ENCODE results near the gene SPATA18. TPM values are rescaled to one million over a fixed set of nuclear protein-coding genes. Genes with fewer than 3 reads are reported as not detected.
"Not testable (repeated sequence)": the region's sequence is repeated elsewhere in the genome, so short reads cannot be mapped to it uniquely, and the experiment has no call there.

SPATA18 gene
- total RNA-seq, 1 donor from 2014 or later, result 3.1 TPM

DNA sequence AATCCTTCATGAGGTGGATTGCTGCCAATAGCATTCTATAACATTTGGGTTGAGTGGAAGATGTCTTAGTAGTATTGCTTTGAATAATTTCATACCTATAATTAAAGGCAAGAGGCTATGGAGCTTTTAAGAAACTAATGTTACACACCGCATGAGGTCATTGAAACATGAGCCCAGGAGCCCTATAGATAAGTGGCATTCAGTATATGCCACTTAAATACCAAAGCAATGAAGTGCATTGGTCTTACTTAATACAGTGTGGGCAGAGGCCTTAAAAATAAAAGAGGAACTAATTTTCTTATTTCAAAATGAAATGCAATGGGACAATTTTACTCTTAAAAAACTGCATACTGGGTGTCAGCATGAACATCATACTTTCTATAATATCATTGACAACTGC, 47.5 kb downstream of the SPATA18 start:
- intact Hi-C loops (cut with DNase I), result no loop called here
- DNase-seq (ENCODE audit: missing footprints), result no peak
- no peak for ATAC-seq

DNA sequence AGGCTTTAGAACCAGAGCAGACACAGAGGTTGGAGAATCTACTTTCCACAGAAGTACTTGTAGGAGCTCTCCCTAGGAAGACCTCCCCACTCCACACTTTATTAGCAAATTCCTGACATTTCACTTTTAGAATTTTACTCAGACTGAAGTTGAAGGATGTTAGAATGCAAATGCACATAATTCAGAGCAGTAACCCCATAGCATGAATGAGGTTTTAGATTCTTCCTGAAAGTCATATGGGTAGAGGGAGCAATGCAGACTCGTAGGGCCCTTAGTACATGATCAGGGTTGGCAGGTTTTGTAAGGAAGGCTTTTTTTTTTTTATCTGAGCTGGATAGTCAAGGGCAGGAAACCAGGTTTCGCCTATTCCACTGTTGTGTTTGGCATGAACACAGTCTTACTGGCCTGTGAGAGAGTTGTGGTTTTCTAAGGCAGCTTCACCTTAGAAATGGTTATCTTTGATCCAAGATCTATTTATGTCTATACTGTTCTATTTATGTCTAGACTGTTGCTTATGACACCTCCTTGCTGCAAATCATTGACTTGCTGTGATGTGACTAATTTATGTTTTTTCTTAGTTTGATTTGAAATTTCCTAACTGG, 48.9 kb downstream of the SPATA18 start:
- ATAC-seq (no peak), DNase-seq (ENCODE audit: missing footprints) (no peak)
- intact Hi-C loops (cut with DNase I), result no loop called here

- intact Hi-C loops (cut with DNase I), result no loop called here
- DNase-seq (ENCODE audit: missing footprints), result no peak
- no peak for ATAC-seq
Observed at GRCh38 chr4:52102587-52102986, 51.5 kb downstream of the SPATA18 start.

DNA sequence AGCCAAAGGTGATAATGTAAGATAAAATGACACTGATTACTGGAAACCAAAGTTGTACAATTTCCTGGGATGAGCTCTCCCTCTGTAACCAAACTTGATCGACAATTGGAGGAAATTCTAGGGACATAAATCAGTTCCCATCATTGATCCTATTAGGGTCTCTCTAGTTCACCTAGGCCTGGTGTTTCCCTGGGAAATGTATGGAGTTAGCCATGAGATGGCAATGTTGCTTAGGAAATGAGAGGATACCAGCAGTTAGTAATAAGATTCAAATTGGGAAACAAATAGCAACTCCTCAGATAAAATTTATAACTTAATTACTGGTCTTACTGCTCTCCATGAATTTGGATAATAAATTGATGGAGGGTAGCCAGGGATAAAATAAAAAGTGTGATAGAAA, 52.2 kb downstream of the SPATA18 start:
- intact Hi-C loops (cut with DNase I), result no loop called here
- DNase-seq (ENCODE audit: missing footprints) (no peak), ATAC-seq (no peak)

DNA sequence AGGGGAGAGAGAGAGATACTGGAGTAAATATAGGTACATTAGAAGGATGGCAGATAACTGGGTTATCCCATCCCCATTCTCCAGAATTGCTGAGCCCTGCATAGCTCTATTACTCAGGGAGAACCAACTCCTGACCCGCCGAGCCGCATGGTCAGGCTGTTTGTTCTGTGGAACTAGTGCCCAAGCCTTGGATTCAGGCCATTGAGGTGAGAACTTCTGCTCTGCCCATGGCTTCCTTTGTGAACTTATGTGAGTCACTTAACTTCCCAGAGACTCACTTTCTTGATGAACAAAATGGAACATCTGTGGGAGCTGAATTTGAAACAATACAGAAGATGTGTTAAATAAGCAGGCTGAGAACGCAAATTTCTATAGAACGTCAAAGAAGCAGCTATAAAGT, 54.2 kb downstream of the SPATA18 start:
- DNase-seq (ENCODE audit: missing footprints), result no peak
- intact Hi-C loops (cut with DNase I), result no loop called here
- no peak for ATAC-seq

DNA sequence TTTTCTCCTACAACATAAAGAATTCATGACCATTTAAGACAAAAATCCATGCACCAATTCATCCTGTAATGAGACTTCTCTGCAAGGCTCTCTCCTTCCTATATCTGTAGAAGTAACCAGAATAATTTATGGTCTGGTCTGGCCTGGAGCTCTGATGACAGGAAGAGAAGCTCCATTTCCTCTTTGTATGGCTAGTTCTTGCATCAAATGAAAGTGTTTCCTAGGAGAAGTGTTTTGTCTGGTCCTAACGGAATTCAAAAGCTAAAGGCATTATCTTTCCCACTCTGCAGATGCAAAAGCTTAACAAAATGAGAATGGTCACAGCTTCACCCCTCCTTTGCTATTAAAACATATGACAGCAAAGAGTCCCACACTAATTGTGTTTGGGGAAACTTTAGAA, 55.1 kb downstream of the SPATA18 start:
- DNase-seq (ENCODE audit: missing footprints), result no peak
- intact Hi-C loops (cut with DNase I), result no loop called here

GRCh38 chr4:52106660-52107059, 55.6 kb downstream of the SPATA18 start:
- intact Hi-C loops (cut with DNase I), result no loop called here
- ATAC-seq (peak; percentile 26), DNase-seq (ENCODE audit: missing footprints) (no peak)

More for the DNA sequence above, 55.1 kb downstream of the SPATA18 start:
- no peak for ATAC-seq

DNA sequence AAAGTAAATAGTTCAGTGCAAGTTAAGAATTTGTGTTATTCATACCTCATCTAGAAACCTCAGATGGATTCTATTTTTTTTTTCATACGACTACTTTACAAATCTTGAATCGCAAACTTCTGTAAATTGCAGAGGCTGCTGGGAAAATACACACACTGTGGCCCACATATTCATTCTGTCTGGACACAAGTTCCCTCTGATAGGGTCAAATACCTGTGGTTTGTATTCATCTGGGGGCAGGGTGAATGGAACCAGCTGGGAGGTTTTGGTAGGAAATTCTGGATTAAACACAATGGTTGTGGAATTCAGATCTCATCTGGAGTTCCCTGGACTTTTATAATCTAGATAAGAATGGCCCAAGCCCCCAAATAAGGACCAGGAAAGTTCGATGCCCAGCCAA, 56.2 kb downstream of the SPATA18 start:
- ATAC-seq (no peak), DNase-seq (ENCODE audit: missing footprints) (no peak)
- intact Hi-C loops (cut with DNase I), result no loop called here

- DNase-seq (ENCODE audit: missing footprints) (no peak), ATAC-seq (no peak)
- intact Hi-C loops (cut with DNase I), result no loop called here
Observed at GRCh38 chr4:52107745-52108144, 56.6 kb downstream of the SPATA18 start.

- intact Hi-C loops (cut with DNase I), result no loop called here
- no peak for ATAC-seq
- no peak for DNase-seq (ENCODE audit: missing footprints)
Observed at GRCh38 chr4:52110171-52110570, 59.1 kb downstream of the SPATA18 start.

DNA sequence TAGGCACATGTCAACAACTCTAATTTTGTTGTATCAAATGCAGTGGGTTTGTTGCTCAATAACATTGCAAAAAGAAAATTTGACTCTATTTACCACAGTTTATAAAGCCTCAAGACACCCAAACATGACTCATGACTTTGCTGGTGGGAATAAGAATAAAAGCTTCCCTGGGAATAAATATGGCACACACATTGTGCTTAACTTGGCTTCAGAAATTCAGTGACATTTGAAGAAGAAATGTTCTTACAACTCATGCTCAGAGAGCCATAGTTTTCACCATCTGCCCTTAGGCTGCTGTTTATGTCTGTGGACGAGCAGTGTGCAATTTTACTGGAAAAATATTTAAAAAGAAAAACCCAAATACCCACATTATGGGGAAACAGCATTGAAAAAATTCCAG, 60.9 kb downstream of the SPATA18 start:
- ATAC-seq (no peak), DNase-seq (ENCODE audit: missing footprints) (no peak)
- intact Hi-C loops (cut with DNase I), result no loop called here

DNA sequence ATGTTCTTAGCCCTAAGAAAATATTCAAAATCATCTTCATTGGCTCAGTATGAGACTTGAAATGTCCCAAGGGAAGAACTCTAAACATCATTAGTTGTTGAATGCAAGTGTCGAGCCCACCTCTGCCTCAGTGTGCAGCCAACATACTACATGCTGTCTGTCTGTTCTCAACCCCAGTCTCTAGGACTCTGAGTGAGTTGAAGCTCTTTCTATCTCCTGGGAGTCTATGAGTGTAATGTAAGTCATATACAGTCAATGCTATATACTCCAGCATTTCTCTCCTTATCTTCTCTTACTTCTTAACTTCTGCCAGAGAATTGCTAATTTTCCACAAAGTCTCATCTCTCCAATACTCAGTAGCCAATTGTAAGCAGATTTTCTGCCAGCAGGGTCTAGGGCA, 61.3 kb downstream of the SPATA18 start:
- intact Hi-C loops (cut with DNase I), result no loop called here
- ATAC-seq, result no peak
- no peak for DNase-seq (ENCODE audit: missing footprints)

DNA sequence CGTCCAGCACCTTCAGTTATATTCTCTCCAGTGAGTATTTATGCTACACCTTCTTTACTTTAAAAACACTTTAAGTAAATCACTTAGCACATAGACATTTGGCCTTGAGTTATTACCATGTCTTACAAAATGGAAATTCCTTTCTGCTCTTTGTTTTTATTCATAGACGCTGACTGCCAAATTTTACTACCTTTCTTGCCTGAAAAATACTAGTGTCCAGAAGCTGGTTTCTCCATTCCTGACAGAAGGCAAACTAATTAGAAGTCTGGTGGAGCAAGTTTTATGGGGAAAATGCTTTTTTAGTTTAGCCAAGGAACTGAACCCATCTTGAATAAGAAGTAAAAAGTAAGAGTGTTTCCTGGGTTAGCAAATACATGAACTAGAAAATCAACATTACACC, 65.5 kb downstream of the SPATA18 start:
- ATAC-seq (no peak), DNase-seq (ENCODE audit: missing footprints) (no peak)
- intact Hi-C loops (cut with DNase I), result no loop called here

GRCh38 chr4:52126226-52126625, 75.1 kb downstream of the SPATA18 start:
- DNase-seq (ENCODE audit: missing footprints), result no peak
- intact Hi-C loops (cut with DNase I), result no loop called here
- no peak for ATAC-seq

DNA sequence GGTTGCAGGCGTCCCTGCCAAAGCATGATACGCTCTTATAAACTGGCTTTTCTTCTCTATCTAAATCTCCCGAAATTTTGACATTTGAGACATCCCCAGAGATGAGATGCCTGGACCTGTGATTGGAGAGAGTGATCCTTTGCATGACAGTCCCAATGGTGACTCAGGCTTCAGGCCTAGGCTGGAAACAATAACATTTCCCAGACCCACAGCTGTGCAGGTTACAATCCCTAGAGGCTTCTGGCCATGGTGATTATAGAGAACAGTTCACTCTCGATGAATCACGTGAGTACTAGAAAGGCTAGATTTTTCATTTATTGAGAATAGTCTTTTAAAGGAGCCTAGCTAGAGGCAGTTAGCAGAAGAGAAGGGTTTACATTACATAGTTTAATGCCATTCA, 75.9 kb downstream of the SPATA18 start:
- DNase-seq (ENCODE audit: missing footprints) (no peak), ATAC-seq (no peak)
- intact Hi-C loops (cut with DNase I), result no loop called here

DNA sequence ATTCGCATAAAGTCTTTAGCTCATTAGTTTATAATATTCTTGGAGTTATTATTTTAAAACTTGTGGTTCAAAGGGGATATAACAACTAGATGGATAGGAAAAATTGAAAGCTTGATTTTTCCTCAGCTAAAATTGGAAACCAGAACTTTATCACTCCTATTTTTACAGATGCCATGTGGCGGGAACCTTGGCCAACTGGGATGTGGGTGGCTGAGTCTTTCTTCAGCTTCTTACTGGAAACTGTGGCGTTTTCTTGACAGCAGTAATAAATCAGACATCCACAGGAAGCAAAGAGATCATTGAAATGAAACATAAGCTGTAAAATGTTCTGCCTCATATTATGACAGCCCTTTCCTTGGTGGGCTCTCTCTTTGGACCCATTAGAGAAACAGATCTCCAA, 84.1 kb downstream of the SPATA18 start:
- intact Hi-C loops (cut with DNase I), result no loop called here
- ATAC-seq, result no peak

GRCh38 chr4:52137152-52137551, 86.0 kb downstream of the SPATA18 start:
- intact Hi-C loops (cut with DNase I); DNase-seq (ENCODE audit: missing footprints); ATAC-seq: not testable (repeated sequence)

More for the DNA sequence above, 84.1 kb downstream of the SPATA18 start:
- no peak for DNase-seq (ENCODE audit: missing footprints)

- DNase-seq (ENCODE audit: missing footprints), result no peak
- intact Hi-C loops (cut with DNase I), result no loop called here
Observed at GRCh38 chr4:52142816-52143215, 91.7 kb downstream of the SPATA18 start.

DNA sequence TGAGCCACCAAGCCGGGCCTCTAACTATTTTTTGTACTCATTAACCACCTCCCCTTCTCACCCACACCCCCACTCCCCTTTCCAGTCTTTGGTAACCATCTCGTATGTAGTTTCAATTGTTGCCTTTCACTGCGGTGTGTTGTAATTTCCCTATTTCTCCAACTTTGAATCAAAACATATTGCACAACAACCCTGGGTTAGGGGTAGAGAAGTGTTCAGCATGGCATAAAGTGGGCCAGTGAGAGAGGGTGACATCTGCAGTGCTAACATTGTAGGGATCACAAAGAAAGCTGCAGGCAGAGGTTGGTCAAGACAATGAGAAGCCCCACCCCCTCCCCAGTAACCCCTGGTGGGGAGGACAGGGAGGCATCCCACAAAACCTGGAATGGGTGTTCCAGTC, 92.7 kb downstream of the SPATA18 start:
- ATAC-seq (no peak), DNase-seq (ENCODE audit: missing footprints) (no peak)
- intact Hi-C loops (cut with DNase I), result no loop called here

More at GRCh38 chr4:52142816-52143215, 91.7 kb downstream of the SPATA18 start:
- ATAC-seq, result no peak

GRCh38 chr4:52144372-52144771, 93.3 kb downstream of the SPATA18 start:
- DNase-seq (ENCODE audit: missing footprints), result no peak
- intact Hi-C loops (cut with DNase I), result no loop called here
- peak; percentile 37 for ATAC-seq
